Measurements from ENCODE around the gene SIX3. TPM values are rescaled to one million over a fixed set of nuclear protein-coding genes. Genes with fewer than 3 reads are reported as not detected.

Gene SIX3
- total and polyA plus RNA-seq, 2 experiments from 2014 or later: 0.21 to 0.28 TPM

DNA sequence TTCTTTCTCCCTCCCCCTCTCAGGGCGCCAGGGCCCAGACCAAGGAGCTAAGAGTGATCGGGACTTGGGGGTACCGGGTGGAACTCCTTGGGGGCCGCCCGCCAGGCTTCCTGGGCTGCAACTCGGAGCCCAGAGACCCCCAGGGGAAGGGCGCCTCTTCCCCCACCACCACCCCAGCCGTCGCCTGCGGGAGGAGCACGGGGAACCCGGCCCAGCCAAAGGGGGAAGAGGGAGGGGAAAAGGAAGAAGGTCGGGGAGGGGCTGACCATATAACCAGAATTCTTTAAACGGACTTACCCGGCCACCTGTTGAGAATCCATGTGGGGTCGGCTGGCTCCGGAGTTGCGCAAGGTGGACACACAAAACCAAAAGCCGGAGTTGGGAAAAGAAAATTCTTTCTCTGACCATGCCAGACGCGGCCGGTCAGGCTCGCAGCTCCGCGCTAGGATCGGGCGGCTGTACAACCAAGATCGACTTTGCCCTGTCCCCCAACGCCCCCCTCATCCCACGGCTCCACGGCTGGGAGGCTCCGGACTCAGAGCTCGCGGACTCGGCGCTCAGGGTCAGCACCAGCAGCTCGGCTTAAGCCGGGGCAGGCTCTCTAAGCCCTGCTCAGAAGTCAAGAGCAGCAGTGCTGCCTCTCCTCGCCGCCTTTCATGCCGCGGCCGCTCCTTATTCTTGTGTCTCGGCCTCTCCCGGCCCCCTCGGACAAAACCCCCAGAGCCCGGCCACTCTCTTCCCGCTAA, 6.3 kb upstream of the SIX3 start (continued):
- TF ChIP-seq CTCF (conservative IDR thresholded peaks at IDR 0.05; ENCODE audit: low read depth in 2 of 2): no peak
- TF ChIP-seq EZH2 (IDR thresholded peaks at IDR 0.05; ENCODE audit: low read depth, unreplicated experiment): peak; percentile 92

- Histone ChIP-seq H3K4me3 (peak overlapping the region; percentile 66), H3K36me3 (ENCODE audit: insufficient read depth) (no peaks in the 10 kb centered on the region), H2AFZ (no peak overlapping the region), H3F3A (replicated peaks; ENCODE audit: low read depth) (peaks cover 30% of the 10 kb centered on the region), H3K9me2 (ENCODE audit: insufficient read depth) (no peaks in the 10 kb centered on the region), H3K4me2 (peak overlapping the region; percentile 94), H3K27me3 (ENCODE audit: insufficient read depth) (peaks cover 100% of the 10 kb centered on the region), H3K79me2 (replicated peaks; ENCODE audit: insufficient read depth) (no peaks in the 10 kb centered on the region), H4K20me1 (replicated peaks; ENCODE audit: insufficient read depth) (no peaks in the 10 kb centered on the region), H3K27ac (ENCODE audit: low read depth) (no peak overlapping the region), H3K4me1 (ENCODE audit: insufficient read depth) (peaks cover 78% of the 10 kb centered on the region)
- DNase-seq (ENCODE audit: low spot score): peak; percentile 77
- TF ChIP-seq EZH2 (IDR thresholded peaks at IDR 0.05; ENCODE audit: low read depth, unreplicated experiment): peak; percentile 17
- TF ChIP-seq STAT1 (IDR thresholded peaks at IDR 0.05; ENCODE audit: unreplicated experiment): no peak
- no peak for TF ChIP-seq CTCF (conservative IDR thresholded peaks at IDR 0.05; ENCODE audit: low read depth in 2 of 2)
- no peak for TF ChIP-seq ZNF114 (CRISPR knock-in tag; IDR thresholded peaks at IDR 0.05)
- Mint-ChIP-seq H3K9me3 (no peaks in the 10 kb centered on the region), H3K4me3 (peak overlapping the region; percentile 67), H3K4me1 (peaks cover 56% of the 10 kb centered on the region), H3K36me3 (ENCODE audit: low read depth) (no peaks in the 10 kb centered on the region; the same call in 2 of the 3 replicates), H3K27ac (no peak overlapping the region), H3K27me3 (ENCODE audit: insufficient read depth, low read depth, poor library complexity) (peaks cover 95% of the 10 kb centered on the region)
- ATAC-seq: peak; percentile 0
Observed at GRCh38 chr2:44935729-44936098, 5.8 kb upstream of the SIX3 start.

DNA sequence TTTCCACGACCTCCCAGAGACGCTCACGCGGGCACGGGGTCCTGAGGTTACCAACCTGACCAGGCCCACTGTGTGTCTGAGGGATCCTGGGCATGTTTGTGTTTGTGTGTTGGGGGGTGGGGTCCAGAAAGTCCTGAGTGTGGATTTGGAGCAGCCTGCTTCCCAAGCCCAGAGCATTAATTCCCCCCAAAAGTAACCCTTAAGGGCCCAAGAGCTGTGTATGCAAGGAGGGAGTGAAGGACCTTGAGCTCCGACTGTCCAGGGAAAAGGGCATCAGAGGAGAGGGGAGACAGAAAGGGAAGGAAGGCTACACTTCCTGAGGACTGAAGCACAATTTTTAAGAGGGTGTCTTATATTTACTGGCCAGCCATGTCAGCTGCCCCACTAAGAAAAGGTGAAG, 5.2 kb upstream of the SIX3 start:
- no peaks in the 10 kb centered on the region for H3K36me3 ChIP-seq (ENCODE audit: insufficient read depth)
- H3K27me3 ChIP-seq (ENCODE audit: insufficient read depth): peaks cover 100% of the 10 kb centered on the region
- H3K4me3 ChIP-seq: peak overlapping the region; percentile 66
- H3K9me2 ChIP-seq (ENCODE audit: insufficient read depth): no peaks in the 10 kb centered on the region
- H3F3A ChIP-seq (replicated peaks; ENCODE audit: low read depth): peaks cover 30% of the 10 kb centered on the region
- Mint-ChIP-seq H3K4me3 (peak overlapping the region; percentile 67; the same call in 2 of the 3 replicates), H3K36me3 (ENCODE audit: low read depth) (no peaks in the 10 kb centered on the region; the same call in 2 of the 3 replicates), H3K9me3 (no peaks in the 10 kb centered on the region), H3K27ac (no peak overlapping the region), H3K4me1 (peaks cover 55% of the 10 kb centered on the region), H3K27me3 (ENCODE audit: insufficient read depth, low read depth, poor library complexity) (peaks cover 95% of the 10 kb centered on the region)
- H3K4me1 ChIP-seq (ENCODE audit: insufficient read depth): peaks cover 78% of the 10 kb centered on the region
- peak overlapping the region; percentile 94 for H3K4me2 ChIP-seq
- H2AFZ ChIP-seq: no peak overlapping the region
- no peaks in the 10 kb centered on the region for H3K79me2 ChIP-seq (replicated peaks; ENCODE audit: insufficient read depth)
- no peak overlapping the region for H3K27ac ChIP-seq (ENCODE audit: low read depth)
- DNase-seq (ENCODE audit: low spot score): no peak
- ATAC-seq: no peak
- no peaks in the 10 kb centered on the region for H4K20me1 ChIP-seq (replicated peaks; ENCODE audit: insufficient read depth)
- TF ChIP-seq EZH2 (IDR thresholded peaks at IDR 0.05; ENCODE audit: low read depth, unreplicated experiment) (no peak), STAT1 (IDR thresholded peaks at IDR 0.05; ENCODE audit: unreplicated experiment) (no peak), NANOG (IDR thresholded peaks at IDR 0.05; ENCODE audit: borderline replicate concordance) (no peak), ZNF114 (CRISPR knock-in tag; IDR thresholded peaks at IDR 0.05) (no peak), POLR2AphosphoS5 (IDR thresholded peaks at IDR 0.05; ENCODE audit: low read depth) (no peak), CREB1 (CRISPR knock-in tag; IDR thresholded peaks at IDR 0.05; ENCODE audit: low read depth) (no peak), EZH2phosphoT487 (IDR thresholded peaks at IDR 0.05; ENCODE audit: unreplicated experiment) (no peak), CTCF (conservative IDR thresholded peaks at IDR 0.05; ENCODE audit: low read depth in 2 of 2) (no peak), JUNB (IDR thresholded peaks at IDR 0.05; ENCODE audit: unreplicated experiment) (no peak)

All from GM23338 (cell line).